Smooth muscle cell (in vitro differentiated cells): ENCODE data around the gene AKR1C4. TPM values are rescaled to one million over a fixed set of nuclear protein-coding genes. Genes with fewer than 3 reads are reported as not detected.

Experiments
- DNase-seq: peaks from one replicate; lab custom pipeline; 2025; ENCODE audit not compliant: unreplicated experiment; lab: John Stamatoyannopoulos, UW
- H2AFZ ChIP-seq: fragments of 200-600 bp; sonication (generic); 2 replicates; pipeline ENCODE4 v1.6.0; 2016; ENCODE audit warnings: antibody characterized with exemption, low read depth, mild to moderate bottlenecking
- H3F3A ChIP-seq: fragments of 200-600 bp; sonication (generic); 2 replicates; pipeline ENCODE4 v1.6.0; 2017; ENCODE audit warnings: antibody characterized with exemption, low read depth
- H3K27ac ChIP-seq: fragments of 200-600 bp; sonication (generic); 2 replicates; pipeline ENCODE4 v1.5.1; 2016; ENCODE audit warnings: low read depth, mild to moderate bottlenecking
- H3K27me3 ChIP-seq: fragments of 200-600 bp; sonication (generic); 2 replicates; pipeline ENCODE4 v1.6.1; 2016; ENCODE audit warnings: low read depth, mild to moderate bottlenecking
- H3K36me3 ChIP-seq: fragments of 200-600 bp; sonication (generic); 2 replicates; pipeline ENCODE4 v1.5.1; 2016; ENCODE audit warnings: low read depth
- H3K4me1 ChIP-seq: fragments of 200-600 bp; sonication (generic); 2 replicates; pipeline ENCODE4 v1.5.1; 2016; ENCODE audit warnings: low read depth
- H3K4me2 ChIP-seq: fragments of 200-600 bp; sonication (generic); 2 replicates; pipeline ENCODE4 v1.6.0; 2016; ENCODE audit warnings: mild to moderate bottlenecking
- H3K4me3 ChIP-seq: fragments of 200-600 bp; sonication (generic); 2 replicates; pipeline ENCODE4 v1.5.1; 2016; ENCODE audit warnings: mild to moderate bottlenecking
- H3K79me2 ChIP-seq: fragments of 200-600 bp; sonication (generic); 2 replicates; pipeline ENCODE4 v1.6.0; 2016; ENCODE audit warnings: low read depth, mild to moderate bottlenecking
- H3K9ac ChIP-seq: fragments of 200-600 bp; sonication (generic); 2 replicates; pipeline ENCODE4 v1.6.0; 2016; ENCODE audit warnings: low read depth
- H3K9me3 ChIP-seq: fragments of 200-600 bp; sonication (generic); replicated peaks from 2 replicates; pipeline ENCODE4 v1.5.1; 2016; ENCODE audit warnings: low read depth
- H4K20me1 ChIP-seq: fragments of 200-600 bp; sonication (generic); 2 replicates; pipeline ENCODE4 v1.6.0; 2016; ENCODE audit warnings: low read depth
- WGBS: methylation state at CpG from one replicate; pipeline ENCODE4 v1.1.7; 2016; ENCODE audit warnings: low lambda C conversion rate; 5-methylcytosine and 5-hydroxymethylcytosine counted together
- polyA plus RNA-seq: library from polyadenylated mRNA; unstranded; fragments of >200 nt; fragmentation: Nextera tagmentation; extraction: Ambion mirVana; gene quantifications from 2 replicates; pipeline ENCODE4 v1.2.1, GENCODE V29; 2016
- total RNA-seq: library from RNA; depleted of rRNA; stranded (reverse); fragments of >200 nt; gene quantifications from 2 replicates; pipeline ENCODE4 v1.2.3, GENCODE V29; 2014
- TF ChIP-seq, protein P1 (sequence below): fragments of 200-600 bp; sonication (generic); IDR thresholded peaks from 2 replicates; pipeline ENCODE4 v1.5.1; 2017; ENCODE audit warnings: borderline replicate concordance, mild to moderate bottlenecking, antibody characterized with exemption; ENCODE audit not compliant: insufficient read depth, poor library complexity, severe bottlenecking

Gene AKR1C4
- total and polyA plus RNA-seq, 2 experiments from 2014 or later: not detected

DNA sequence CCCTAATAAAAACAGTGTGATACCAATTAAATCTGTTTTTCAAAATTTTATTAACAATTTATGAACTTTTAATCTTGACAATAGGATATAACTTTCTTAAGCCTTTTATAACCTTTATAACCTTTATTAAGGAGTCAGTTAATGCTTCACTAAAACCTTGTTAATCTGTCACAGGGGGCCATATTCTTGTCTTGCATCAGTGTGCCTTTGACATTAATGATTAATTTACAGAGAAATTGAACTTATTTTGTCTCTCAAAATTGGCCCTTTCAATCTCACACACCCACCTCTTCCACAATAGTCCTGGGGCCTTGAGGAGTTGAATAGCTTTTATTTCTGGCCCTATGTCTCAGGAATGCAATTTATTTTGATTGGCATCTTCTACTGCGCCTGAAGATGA lies 68.5 kb downstream of the AKR1C4 start:
- Histone ChIP-seq H3K36me3 (peaks cover 9% of the 10 kb centered on the region), H3K9ac (no peak overlapping the region), H3K79me2 (no peaks in the 10 kb centered on the region), H2AFZ (no peak overlapping the region), H3F3A (no peaks in the 10 kb centered on the region), H3K27me3 (no peaks in the 10 kb centered on the region), H3K4me3 (no peak overlapping the region), H4K20me1 (no peaks in the 10 kb centered on the region), H3K4me2 (no peak overlapping the region), H3K9me3 (peaks cover 10% of the 10 kb centered on the region), H3K4me1 (no peaks in the 10 kb centered on the region), H3K27ac (no peak overlapping the region)
- 93% methylated on average over 1 of the region's 1 CpG for WGBS
- DNase-seq: no peak
- TF ChIP-seq, protein P1, sequence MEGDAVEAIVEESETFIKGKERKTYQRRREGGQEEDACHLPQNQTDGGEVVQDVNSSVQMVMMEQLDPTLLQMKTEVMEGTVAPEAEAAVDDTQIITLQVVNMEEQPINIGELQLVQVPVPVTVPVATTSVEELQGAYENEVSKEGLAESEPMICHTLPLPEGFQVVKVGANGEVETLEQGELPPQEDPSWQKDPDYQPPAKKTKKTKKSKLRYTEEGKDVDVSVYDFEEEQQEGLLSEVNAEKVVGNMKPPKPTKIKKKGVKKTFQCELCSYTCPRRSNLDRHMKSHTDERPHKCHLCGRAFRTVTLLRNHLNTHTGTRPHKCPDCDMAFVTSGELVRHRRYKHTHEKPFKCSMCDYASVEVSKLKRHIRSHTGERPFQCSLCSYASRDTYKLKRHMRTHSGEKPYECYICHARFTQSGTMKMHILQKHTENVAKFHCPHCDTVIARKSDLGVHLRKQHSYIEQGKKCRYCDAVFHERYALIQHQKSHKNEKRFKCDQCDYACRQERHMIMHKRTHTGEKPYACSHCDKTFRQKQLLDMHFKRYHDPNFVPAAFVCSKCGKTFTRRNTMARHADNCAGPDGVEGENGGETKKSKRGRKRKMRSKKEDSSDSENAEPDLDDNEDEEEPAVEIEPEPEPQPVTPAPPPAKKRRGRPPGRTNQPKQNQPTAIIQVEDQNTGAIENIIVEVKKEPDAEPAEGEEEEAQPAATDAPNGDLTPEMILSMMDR: no peak

DNA sequence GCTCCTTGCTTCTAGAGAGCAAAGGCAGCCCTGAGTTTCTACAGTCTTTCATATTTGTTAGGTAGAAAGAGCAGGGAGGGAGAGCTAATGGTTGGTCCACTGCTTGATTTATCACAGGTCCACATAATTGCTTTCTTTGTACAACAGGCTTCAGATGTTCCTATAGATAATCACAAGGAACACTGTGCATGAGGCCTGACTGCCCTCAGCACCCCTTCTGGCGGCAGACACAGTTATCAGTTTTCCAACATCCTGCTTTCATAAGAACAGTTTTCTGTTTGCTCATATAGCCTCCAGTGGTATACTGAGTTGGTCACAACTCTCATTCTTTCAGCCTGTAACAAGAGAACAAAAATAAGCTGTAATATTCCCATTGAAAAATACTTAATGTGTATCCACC lies 69.7 kb downstream of the AKR1C4 start:
- WGBS: 86% methylated on average over 1 of the region's 1 CpG
- Histone ChIP-seq H3K27me3 (no peaks in the 10 kb centered on the region), H3K4me2 (no peak overlapping the region), H2AFZ (no peak overlapping the region), H3K4me1 (no peaks in the 10 kb centered on the region), H3K36me3 (peaks cover 9% of the 10 kb centered on the region), H3K9ac (no peak overlapping the region), H3F3A (no peaks in the 10 kb centered on the region), H3K9me3 (peaks cover 10% of the 10 kb centered on the region), H3K4me3 (no peak overlapping the region), H3K27ac (no peak overlapping the region), H3K79me2 (no peaks in the 10 kb centered on the region), H4K20me1 (no peaks in the 10 kb centered on the region)
- TF ChIP-seq, protein P1: no peak
- no peak for DNase-seq

DNA sequence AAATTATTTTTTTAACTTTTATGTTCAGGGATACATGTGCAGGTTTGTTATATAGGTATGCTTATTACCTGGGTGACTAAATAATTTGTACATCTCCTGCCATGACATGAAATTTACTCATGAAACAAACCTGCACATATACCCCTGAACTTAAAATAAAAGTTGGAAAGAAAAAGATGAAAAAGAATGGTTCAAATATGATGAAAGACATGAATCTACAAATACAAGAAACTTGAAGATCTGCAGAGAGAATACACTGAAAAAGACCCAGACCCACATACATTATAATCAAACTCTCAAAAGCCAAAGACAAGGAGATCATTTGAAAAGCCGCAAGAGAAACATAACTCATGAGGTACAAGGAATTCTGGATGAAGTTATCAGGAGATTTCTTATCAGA lies 70.2 kb downstream of the AKR1C4 start:
- H3K9ac ChIP-seq: no peak overlapping the region
- H3K27ac ChIP-seq: no peak overlapping the region
- H2AFZ ChIP-seq: no peak overlapping the region
- no peaks in the 10 kb centered on the region for H3K4me1 ChIP-seq
- H3K4me3 ChIP-seq: no peak overlapping the region
- H4K20me1 ChIP-seq: no peaks in the 10 kb centered on the region
- peaks cover 10% of the 10 kb centered on the region for H3K9me3 ChIP-seq
- TF ChIP-seq, protein P1: no peak
- H3K36me3 ChIP-seq: peaks cover 9% of the 10 kb centered on the region
- DNase-seq: no peak
- no peak overlapping the region for H3K4me2 ChIP-seq
- no peaks in the 10 kb centered on the region for H3F3A ChIP-seq
- no peaks in the 10 kb centered on the region for H3K27me3 ChIP-seq
- WGBS: 100% methylated on average over 1 of the region's 1 CpG
- no peaks in the 10 kb centered on the region for H3K79me2 ChIP-seq

DNA sequence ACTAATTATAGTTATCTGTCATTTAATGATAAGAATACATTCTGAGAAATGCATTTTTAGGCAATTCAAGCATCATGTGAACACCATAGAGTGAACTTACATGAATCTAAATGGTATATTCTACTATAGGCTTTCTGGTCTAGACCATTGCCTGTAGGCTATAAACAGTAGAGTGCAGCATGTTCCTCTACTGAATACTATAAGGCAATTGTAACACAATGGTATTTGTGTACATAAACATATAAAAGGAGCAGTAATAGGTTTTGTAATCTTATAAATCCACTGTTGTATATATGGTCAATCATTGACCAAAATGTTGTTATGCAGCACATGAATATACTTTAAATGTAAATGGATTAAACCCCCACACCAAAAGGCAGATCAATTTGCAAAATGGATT lies 71.6 kb downstream of the AKR1C4 start:
- Histone ChIP-seq H3K9me3 (peaks cover 10% of the 10 kb centered on the region), H3K4me2 (no peak overlapping the region), H3K4me1 (no peaks in the 10 kb centered on the region), H3K27ac (no peak overlapping the region), H4K20me1 (no peaks in the 10 kb centered on the region), H2AFZ (no peak overlapping the region), H3K4me3 (no peak overlapping the region), H3K9ac (no peak overlapping the region), H3K36me3 (peaks cover 9% of the 10 kb centered on the region), H3K27me3 (no peaks in the 10 kb centered on the region), H3F3A (no peaks in the 10 kb centered on the region), H3K79me2 (no peaks in the 10 kb centered on the region)
- DNase-seq: no peak
- TF ChIP-seq, protein P1: no peak
